Thoracic aorta endothelial cell (primary cell): ENCODE measurements around the gene OR5H15. TPM values are rescaled to one million over a fixed set of nuclear protein-coding genes. Genes with fewer than 3 reads are reported as not detected.

Source experiments
- total RNA-seq: library from RNA; depleted of rRNA; stranded (reverse); fragments of >200 nt; gene quantifications from 2 replicates; pipeline ENCODE4 v1.2.3, GENCODE V29; 2012

OR5H15 gene
- total RNA-seq = not detected in 2 replicates

GRCh38 chr3:98166396-98166795 is at the start of gene OR5H15:
TSS of gene OR5H15 (plus strand) at chr3:98166696. CDS start at chr3:98168700, 2,004 bp downstream.

DNA sequence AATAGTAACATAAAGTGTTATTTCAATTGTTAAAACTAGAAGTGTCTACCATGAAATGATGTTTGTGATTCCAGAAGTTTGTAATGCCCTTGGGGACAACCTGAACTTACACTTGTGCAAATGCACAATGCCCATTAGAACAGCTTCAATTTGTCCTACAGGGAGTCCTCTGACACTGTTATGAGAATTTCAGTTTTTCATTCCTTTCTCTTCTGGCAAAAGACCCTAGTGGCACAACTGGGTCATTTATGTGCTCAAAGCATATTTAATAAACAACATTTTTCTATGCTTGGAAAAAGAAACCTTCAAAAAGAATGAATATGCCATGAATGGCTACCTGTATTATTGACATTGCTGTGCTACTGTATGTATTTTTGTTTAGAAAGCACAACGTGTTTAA is 36.1 kb upstream of the OR5H15 start, which contains the start of gene OR5H1:
Gene OR5H1, plus strand, starts transcription at position 301 of the 400 bp plus-strand sequence. CDS start 1,977 bp downstream, outside the sequence.

GRCh38 chr3:98147179-98147578 is 19.3 kb upstream of the OR5H15 start, which contains the start of gene OR5H14:
TSS of gene OR5H14 (plus strand) at chr3:98147479. CDS start at chr3:98149386, 1,907 bp downstream.

Other genes starting within 250 kb of the OR5H15 start
- gene RIOX2, start 194.3 kb upstream of the OR5H15 start, total RNA-seq = 35.2 and 35.8 TPM in 2 replicates
- not detected in 2 replicates for gene GABRR3, start 131.4 kb upstream of the OR5H15 start, total RNA-seq
- gene OR5AC2, start 79.5 kb upstream of the OR5H15 start, total RNA-seq = not detected in 2 replicates
- not detected in 2 replicates for gene OR5H1, start 36.0 kb upstream of the OR5H15 start, total RNA-seq
- not detected in 2 replicates for gene OR5H14, start 19.2 kb upstream of the OR5H15 start, total RNA-seq
- gene OR5H6, start 97.5 kb downstream of the OR5H15 start, total RNA-seq = not detected in 2 replicates
- not detected in 2 replicates for gene OR5H2, start 115.8 kb downstream of the OR5H15 start, total RNA-seq
- gene OR5K4, start 187.2 kb downstream of the OR5H15 start, total RNA-seq = not detected in 2 replicates
- gene OR5K3, start 224.0 kb downstream of the OR5H15 start, total RNA-seq = not detected in 2 replicates